GOT3 (cell line): ENCODE results near the gene LRRC73.
"Not testable (repeated sequence)": the region's sequence is repeated elsewhere in the genome, so short reads cannot be mapped to it uniquely, and the experiment has no call there.

Experiments used
- DNase-seq: peaks from one replicate; lab custom pipeline; 2025; ENCODE audit warnings: mixed read lengths; lab: John Stamatoyannopoulos, UW

The LRRC73 gene

GRCh38 chr6:43461936-43462335 is 48.2 kb downstream of the LRRC73 start:
- DNase-seq = no peak

DNA sequence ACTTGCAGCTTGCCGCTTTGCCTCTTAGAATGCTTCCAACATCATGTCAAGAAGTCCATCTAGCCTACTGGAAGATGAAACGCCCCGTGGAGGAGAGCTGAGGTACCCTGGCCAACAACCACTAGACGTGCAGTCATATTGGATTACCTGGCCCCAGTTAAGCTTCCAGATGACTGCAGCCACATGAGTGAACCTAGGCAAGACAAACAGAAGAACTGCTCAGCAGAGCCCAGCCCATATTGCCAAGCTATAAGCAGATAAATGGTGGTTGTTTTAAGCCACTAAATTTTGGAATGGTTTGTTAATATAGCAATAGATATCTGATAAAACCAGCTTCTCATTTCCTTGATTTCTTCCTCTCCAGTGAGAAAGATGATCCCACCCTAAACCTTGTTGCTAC is 50.1 kb downstream of the LRRC73 start:
- no peak for DNase-seq

GRCh38 chr6:43459535-43459934 is 50.6 kb downstream of the LRRC73 start:
- DNase-seq = no peak

- not testable (repeated sequence) for DNase-seq
These were observed 52.0 kb downstream of the LRRC73 start for GRCh38 chr6:43458154-43458553.

- no peak for DNase-seq
These were observed 52.5 kb downstream of the LRRC73 start for GRCh38 chr6:43457643-43458042.
